ENCODE measurements around the gene SLC39A10. TPM values are rescaled to one million over a fixed set of nuclear protein-coding genes. Genes with fewer than 3 reads are reported as not detected.

The SLC39A10 gene
- total and polyA plus RNA-seq, 10 of the 15 experiments (the other 5 are each of a cell fraction or from before 2014, with no cell fraction given) = 2.0 to 23.6 (median 7.9) TPM

DNA sequence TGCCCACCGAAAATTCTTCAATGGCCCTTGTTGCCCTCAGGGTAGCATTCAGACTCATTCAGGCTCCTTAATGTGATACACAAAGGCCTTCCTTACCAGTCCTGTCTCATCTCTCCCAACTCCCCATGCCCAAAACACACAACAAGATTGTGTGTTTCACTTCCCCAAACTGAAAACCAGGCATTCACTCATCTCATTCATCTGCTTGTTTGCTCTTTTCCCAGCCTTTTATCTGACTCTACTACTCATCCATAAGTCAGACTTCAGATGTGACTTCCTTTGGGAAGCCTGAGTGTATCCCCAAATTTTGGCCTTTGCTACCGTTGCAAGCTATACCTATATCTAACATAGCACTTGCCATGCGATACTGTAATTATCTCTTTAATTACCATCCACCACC, 9.7 kb upstream of the SLC39A10 start (continued):
- TF ChIP-seq IKZF1 (conservative IDR thresholded peaks at IDR 0.05) = peak; percentile 77
- no peak for TF ChIP-seq STAT3 (IDR thresholded peaks at IDR 0.05; ENCODE audit: low read depth, low read length)
- TF ChIP-seq NBN (IDR thresholded peaks at IDR 0.05) = peak; percentile 44; the same call in 1 of the 2 replicates
- 0 out of 2 replicates have a peak, but pooled peaks have one; percentile 25 for TF ChIP-seq EED (IDR thresholded peaks at IDR 0.05; ENCODE audit: low read depth)
- TF ChIP-seq SPI1 (IDR thresholded peaks at IDR 0.05; ENCODE audit: borderline replicate concordance, insufficient read depth, low read depth, low read length) = peak; percentile 95
- TF ChIP-seq POLR2AphosphoS2 (IDR thresholded peaks at IDR 0.05; ENCODE audit: low read depth, low read length) = no peak
- no peak for TF ChIP-seq MXI1 (IDR thresholded peaks at IDR 0.05; ENCODE audit: low read depth, low read length)
- no peak for TF ChIP-seq BHLHE40 (IDR thresholded peaks at IDR 0.05; ENCODE audit: borderline replicate concordance in 1 of 2, low read depth in 2 of 2, low read length in 1 of 2)
- TF ChIP-seq, protein P1, sequence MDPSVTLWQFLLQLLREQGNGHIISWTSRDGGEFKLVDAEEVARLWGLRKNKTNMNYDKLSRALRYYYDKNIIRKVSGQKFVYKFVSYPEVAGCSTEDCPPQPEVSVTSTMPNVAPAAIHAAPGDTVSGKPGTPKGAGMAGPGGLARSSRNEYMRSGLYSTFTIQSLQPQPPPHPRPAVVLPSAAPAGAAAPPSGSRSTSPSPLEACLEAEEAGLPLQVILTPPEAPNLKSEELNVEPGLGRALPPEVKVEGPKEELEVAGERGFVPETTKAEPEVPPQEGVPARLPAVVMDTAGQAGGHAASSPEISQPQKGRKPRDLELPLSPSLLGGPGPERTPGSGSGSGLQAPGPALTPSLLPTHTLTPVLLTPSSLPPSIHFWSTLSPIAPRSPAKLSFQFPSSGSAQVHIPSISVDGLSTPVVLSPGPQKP (IDR thresholded peaks at IDR 0.05; ENCODE audit: low read depth, low read length) = no peak
- no peak for TF ChIP-seq EGR1 (IDR thresholded peaks at IDR 0.05; ENCODE audit: borderline replicate concordance in 1 of 2, low read depth in 2 of 2, low read length in 2 of 2)
- TF ChIP-seq ZNF217 (IDR thresholded peaks at IDR 0.05) = no peak
- no peak for TF ChIP-seq ATF2 (IDR thresholded peaks at IDR 0.05; ENCODE audit: low read length)
- TF ChIP-seq CREB1 (IDR thresholded peaks at IDR 0.05; ENCODE audit: low read depth) = no peak
- TF ChIP-seq ZNF592 (IDR thresholded peaks at IDR 0.05) = no peak
- TF ChIP-seq TCF3 (IDR thresholded peaks at IDR 0.05; ENCODE audit: borderline replicate concordance, insufficient read depth, low read depth, low read length) = no peak
- no peak for TF ChIP-seq FOS (IDR thresholded peaks at IDR 0.05; ENCODE audit: borderline replicate concordance, extremely low read depth, insufficient read length)
- no peak for TF ChIP-seq MLLT1 (IDR thresholded peaks at IDR 0.05)
- no peak for TF ChIP-seq PML (IDR thresholded peaks at IDR 0.05; ENCODE audit: low read length)
- no peak for TF ChIP-seq CBX3 (IDR thresholded peaks at IDR 0.05; ENCODE audit: borderline replicate concordance, low read depth)
- no peak for TF ChIP-seq STAT1 (conservative IDR thresholded peaks at IDR 0.05)
- no peak for TF ChIP-seq YBX1 (IDR thresholded peaks at IDR 0.05)
- no peak for TF ChIP-seq EZH2 (IDR thresholded peaks at IDR 0.05; ENCODE audit: borderline replicate concordance, control insufficient read depth, low read depth, low read length)
- TF ChIP-seq TCF12 (IDR thresholded peaks at IDR 0.05; ENCODE audit: low read depth, low read length) = no peak
- no peak for TF ChIP-seq MEF2B (IDR thresholded peaks at IDR 0.05; ENCODE audit: partially characterized antibody, poor library complexity, severe bottlenecking)
- TF ChIP-seq MTA2 (IDR thresholded peaks at IDR 0.05; ENCODE audit: low read depth) = peak; percentile 84

All from GM12878 (cell line).